Tibial artery (tissue), 4 donors: ENCODE measurements around the gene CDH4.

Experiments
- DNase-seq, 2 donors: peaks; one replicate each; pipeline ENCODE4 v3.0.0-alpha.2; 2019
- H3K27ac ChIP-seq, 2 donors: fragments of 200-600 bp; sonication (generic) in 1 of 2; 1 replicate in 1 of 2; 2 replicates in 1 of 2; pipeline ENCODE4 v1.5.1; 2018 to 2019; ENCODE audit warnings: mild to moderate bottlenecking in 1 of 2
- H3K27me3 ChIP-seq, 2 donors: fragments of 200-600 bp; sonication (generic) in 1 of 2; one replicate each; pipeline versions ENCODE4 v1.5.1 to v1.6.0; 2016 to 2019
- H3K36me3 ChIP-seq, 3 donors: fragments of 200-600 bp; sonication (generic) in 2 of 3; one replicate each; pipeline ENCODE4 v1.5.1; 2016 to 2019; ENCODE audit warnings: mild to moderate bottlenecking in 2 of 3
- H3K4me1 ChIP-seq, 4 donors: fragments of 200-600 bp; sonication (generic) in 2 of 4; 1 replicate in 3 of 4; 2 replicates in 1 of 4; pipeline ENCODE4 v1.5.1; 2016 to 2019
- H3K4me3 ChIP-seq, 2 donors: fragments of 200-600 bp; sonication (generic) in 1 of 2; 1 replicate in 1 of 2; 2 replicates in 1 of 2; pipeline ENCODE4 v1.5.1; 2018 to 2019; ENCODE audit warnings: mild to moderate bottlenecking in 2 of 2
- H3K9me3 ChIP-seq, 3 donors: fragments of 200-600 bp; sonication (generic) in 1 of 3; one replicate each; pipeline ENCODE4 v1.5.1; 2016 to 2019
- intact Hi-C: fragments of 100-400 bp; cut with DNase I; formaldehyde crosslinking; loops from one replicate; pipeline ENCODE4 v1.15.0; 2023; ENCODE audit warnings: low total_unique reads
- TF ChIP-seq, protein P1 (sequence below), 2 experiments: fragments of 200-600 bp in 1 of 2; fragments of 450-650 bp in 1 of 2; IDR thresholded peaks; one replicate each; pipeline ENCODE4 v1.5.1; 2017 to 2019; ENCODE audit warnings: antibody characterized with exemption in 2 of 2, mild to moderate bottlenecking in 1 of 2, moderate library complexity in 1 of 2

Gene CDH4

DNA sequence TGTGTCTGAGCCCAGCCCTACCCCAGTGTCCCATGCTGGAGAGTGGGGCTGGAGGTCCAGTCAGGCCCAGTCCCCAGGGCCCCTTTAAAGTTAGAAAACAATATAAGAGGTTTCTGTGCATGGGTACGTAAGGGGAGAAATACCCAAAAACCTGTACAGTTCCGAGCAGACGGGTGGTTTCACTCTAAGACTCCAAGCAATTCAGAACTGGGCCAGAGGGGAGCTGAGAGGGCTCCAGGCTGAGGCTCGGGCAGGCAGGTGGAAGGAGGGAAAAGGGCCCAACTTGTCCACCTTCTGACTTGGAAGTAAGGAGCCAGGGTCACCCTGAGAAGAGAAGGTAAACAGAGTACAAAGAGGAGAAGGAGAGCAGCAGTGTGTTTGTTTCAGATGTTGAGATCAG, 296.0 kb downstream of the CDH4 start:
- intact Hi-C loops: no loop called here
- TF ChIP-seq, protein P1, sequence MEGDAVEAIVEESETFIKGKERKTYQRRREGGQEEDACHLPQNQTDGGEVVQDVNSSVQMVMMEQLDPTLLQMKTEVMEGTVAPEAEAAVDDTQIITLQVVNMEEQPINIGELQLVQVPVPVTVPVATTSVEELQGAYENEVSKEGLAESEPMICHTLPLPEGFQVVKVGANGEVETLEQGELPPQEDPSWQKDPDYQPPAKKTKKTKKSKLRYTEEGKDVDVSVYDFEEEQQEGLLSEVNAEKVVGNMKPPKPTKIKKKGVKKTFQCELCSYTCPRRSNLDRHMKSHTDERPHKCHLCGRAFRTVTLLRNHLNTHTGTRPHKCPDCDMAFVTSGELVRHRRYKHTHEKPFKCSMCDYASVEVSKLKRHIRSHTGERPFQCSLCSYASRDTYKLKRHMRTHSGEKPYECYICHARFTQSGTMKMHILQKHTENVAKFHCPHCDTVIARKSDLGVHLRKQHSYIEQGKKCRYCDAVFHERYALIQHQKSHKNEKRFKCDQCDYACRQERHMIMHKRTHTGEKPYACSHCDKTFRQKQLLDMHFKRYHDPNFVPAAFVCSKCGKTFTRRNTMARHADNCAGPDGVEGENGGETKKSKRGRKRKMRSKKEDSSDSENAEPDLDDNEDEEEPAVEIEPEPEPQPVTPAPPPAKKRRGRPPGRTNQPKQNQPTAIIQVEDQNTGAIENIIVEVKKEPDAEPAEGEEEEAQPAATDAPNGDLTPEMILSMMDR (IDR thresholded peaks at IDR 0.05): no peak
- Histone ChIP-seq H3K9me3 (peaks cover 0 to 3% (median 0%) of the 10 kb centered on the region in 3 donors), H3K27me3 (peaks cover 0 to 13% of the 10 kb centered on the region in 2 donors), H3K4me3 (no peak overlapping the region), H3K36me3 (no peaks in the 10 kb centered on the region), H3K4me1 (no peaks in the 10 kb centered on the region), H3K27ac (no peak overlapping the region)
- DNase-seq: no peak

DNA sequence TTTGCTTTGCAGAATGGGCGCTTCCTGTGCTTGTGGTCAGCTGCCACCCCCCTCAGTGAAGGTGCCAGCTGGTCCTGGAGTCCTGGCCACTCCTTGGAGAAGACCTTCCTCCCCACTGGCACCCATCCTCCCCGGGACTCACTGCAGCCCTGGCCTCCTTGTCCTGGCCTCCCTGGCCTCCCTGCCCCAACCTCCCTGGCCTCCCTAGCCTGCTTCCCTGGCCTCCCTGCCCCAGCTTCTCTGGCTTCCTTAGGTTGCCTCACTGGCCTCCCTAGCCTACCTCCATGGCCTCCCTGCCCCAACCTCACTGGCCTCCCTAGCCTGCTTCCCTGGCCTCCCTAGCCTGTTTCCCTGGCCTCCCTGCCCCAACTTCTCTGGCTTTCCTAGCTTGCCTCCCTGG, 297.8 kb downstream of the CDH4 start:
- no peak for DNase-seq
- TF ChIP-seq, protein P1 (IDR thresholded peaks at IDR 0.05): no peak
- H3K4me1 ChIP-seq: no peaks in the 10 kb centered on the region
- no peak overlapping the region for H3K4me3 ChIP-seq
- no peak overlapping the region for H3K27ac ChIP-seq
- H3K36me3 ChIP-seq: no peaks in the 10 kb centered on the region
- intact Hi-C loops: no loop called here
- peaks cover 0 to 13% of the 10 kb centered on the region in 2 donors for H3K27me3 ChIP-seq
- H3K9me3 ChIP-seq: peaks cover 0 to 3% (median under 1%) of the 10 kb centered on the region in 3 donors

DNA sequence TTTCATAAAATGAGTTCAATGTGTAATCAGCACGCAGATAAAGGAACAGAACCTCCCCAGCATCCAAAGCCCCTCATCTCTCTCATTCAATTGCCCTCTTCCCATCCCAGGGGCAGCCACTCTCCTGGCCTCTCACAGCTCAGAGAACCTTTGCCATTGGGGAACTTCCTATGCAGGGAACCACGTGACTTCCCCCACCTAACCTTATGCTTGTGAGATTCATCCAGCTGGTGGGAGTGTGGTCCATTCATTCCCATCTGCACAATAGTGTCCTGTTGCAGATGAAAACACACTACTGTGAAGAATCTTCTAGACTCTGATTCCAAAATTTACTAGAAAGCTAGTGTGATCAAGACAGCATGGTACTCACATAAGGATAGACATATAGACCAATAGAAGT, 299.3 kb downstream of the CDH4 start:
- TF ChIP-seq, protein P1 (IDR thresholded peaks at IDR 0.05): no peak
- Histone ChIP-seq H3K27me3 (peaks cover 0 to 13% of the 10 kb centered on the region in 2 donors), H3K9me3 (peaks cover 0 to 5% (median 3%) of the 10 kb centered on the region in 3 donors), H3K4me3 (no peak overlapping the region), H3K36me3 (no peaks in the 10 kb centered on the region), H3K27ac (no peak overlapping the region), H3K4me1 (no peaks in the 10 kb centered on the region)
- intact Hi-C loops: no loop called here
- no peak for DNase-seq

DNA sequence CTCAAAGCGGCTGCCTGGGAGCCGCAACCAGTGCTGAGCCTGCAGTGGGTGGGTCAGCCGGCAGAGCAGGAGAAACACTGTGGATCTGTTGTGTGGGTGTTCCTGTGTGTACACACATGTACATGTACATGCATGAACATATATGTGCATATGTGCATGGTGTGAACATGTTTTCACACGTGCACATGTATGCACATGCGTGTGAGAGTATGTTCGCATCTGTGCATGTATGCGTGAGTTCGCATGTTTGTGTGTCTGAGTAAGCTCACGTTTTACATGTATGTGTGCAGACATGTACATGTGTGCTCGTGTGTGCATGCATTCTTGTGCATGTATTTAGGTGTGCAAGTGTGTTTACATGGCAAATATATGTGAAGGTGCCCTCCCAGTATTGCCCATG, 302.6 kb downstream of the CDH4 start:
- intact Hi-C loops: no loop called here
- no peak overlapping the region for H3K4me3 ChIP-seq
- H3K9me3 ChIP-seq: peaks cover 0 to 5% (median 3%) of the 10 kb centered on the region in 3 donors

GRCh38 chr20:61555566-61555965, 303.5 kb downstream of the CDH4 start:
- intact Hi-C loops: no loop called here
- no peak overlapping the region for H3K4me3 ChIP-seq
- no peaks in the 10 kb centered on the region for H3K36me3 ChIP-seq
- H3K9me3 ChIP-seq: peaks cover 0 to 5% (median 3%) of the 10 kb centered on the region in 3 donors
- H3K27ac ChIP-seq: no peak overlapping the region
- TF ChIP-seq, protein P1 (IDR thresholded peaks at IDR 0.05): no peak
- peaks cover 0 to 2% of the 10 kb centered on the region in 2 donors for H3K27me3 ChIP-seq
- no peaks in the 10 kb centered on the region for H3K4me1 ChIP-seq
- DNase-seq: no peak

More for the DNA sequence above, 302.6 kb downstream of the CDH4 start:
- TF ChIP-seq, protein P1 (IDR thresholded peaks at IDR 0.05): no peak
- H3K36me3 ChIP-seq: no peaks in the 10 kb centered on the region
- H3K4me1 ChIP-seq: no peaks in the 10 kb centered on the region
- peaks cover 0 to 7% of the 10 kb centered on the region in 2 donors for H3K27me3 ChIP-seq
- DNase-seq: no peak
- no peak overlapping the region for H3K27ac ChIP-seq

DNA sequence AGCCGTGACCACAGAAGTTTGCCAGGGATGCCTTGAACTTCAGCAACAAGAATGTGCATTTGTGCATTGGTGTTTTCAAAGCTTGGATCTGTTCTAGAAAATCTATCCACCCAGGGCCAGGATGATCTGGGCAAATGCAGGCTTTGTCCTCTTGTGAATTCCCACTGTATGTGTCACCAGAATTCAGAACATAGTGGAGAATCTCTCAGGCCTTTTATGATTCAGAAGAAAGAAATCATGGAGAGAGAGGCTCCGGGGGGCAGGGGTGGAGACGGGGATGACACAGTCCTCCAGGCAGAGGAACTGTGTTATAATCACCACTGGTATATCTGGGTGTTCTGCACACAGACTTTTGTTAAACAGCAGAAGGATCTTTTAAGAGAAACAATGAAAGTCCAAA, 304.1 kb downstream of the CDH4 start:
- Histone ChIP-seq H3K27ac (no peak overlapping the region), H3K9me3 (peaks cover 0 to 5% (median 3%) of the 10 kb centered on the region in 3 donors), H3K4me1 (no peaks in the 10 kb centered on the region), H3K4me3 (no peak overlapping the region), H3K27me3 (no peaks in the 10 kb centered on the region), H3K36me3 (no peaks in the 10 kb centered on the region)
- TF ChIP-seq, protein P1 (IDR thresholded peaks at IDR 0.05): no peak
- no peak for DNase-seq
- intact Hi-C loops: no loop called here
